Occipital lobe (tissue), 2 donors: ENCODE results near the gene TMEM242. TPM values are rescaled to one million over a fixed set of nuclear protein-coding genes. Genes with fewer than 3 reads are reported as not detected.

Experiments used
- DNase-seq: peaks from one replicate; lab custom pipeline; 2025; lab: John Stamatoyannopoulos, UW
- total RNA-seq: library from RNA; depleted of rRNA; stranded (reverse); fragments of >200 nt; gene quantifications from one replicate; pipeline ENCODE4 v1.2.3, GENCODE V29; 2014

Gene TMEM242
- total RNA-seq, 1 donor from 2014 or later, result 11.1 TPM

DNA sequence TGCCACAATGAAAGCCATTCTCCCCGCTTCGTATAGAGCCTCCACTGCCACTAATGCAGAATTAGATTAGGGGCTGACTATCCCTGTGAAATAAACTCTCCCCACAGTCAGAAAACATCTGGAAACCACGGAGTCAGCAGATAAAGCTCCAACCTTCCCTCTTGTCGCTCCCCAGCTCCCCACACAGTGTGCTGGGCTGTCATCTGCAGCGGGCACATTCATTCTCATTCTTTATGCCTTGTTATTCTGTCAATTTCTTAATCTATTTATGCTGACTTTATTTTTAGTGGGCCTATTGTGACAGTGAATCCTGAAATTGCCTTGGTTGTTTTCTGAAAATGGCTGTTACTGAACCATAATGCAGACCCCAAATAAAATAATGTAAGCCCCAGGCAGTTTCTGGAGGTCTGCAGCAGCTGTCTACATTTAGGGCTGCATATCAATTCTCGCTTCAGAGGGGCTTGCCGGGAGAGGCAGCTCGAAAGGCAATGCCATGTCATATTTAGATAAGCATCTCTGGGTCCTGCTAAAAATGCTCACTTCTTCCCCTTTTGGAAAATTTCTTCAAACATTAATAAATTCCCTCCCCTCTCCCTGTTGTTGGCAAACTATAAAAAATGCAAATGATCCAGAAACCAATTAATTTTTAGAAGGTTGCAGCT, 71.6 kb downstream of the TMEM242 start:
- no peak for DNase-seq

GRCh38 chr6:157249826-157250225, 73.5 kb downstream of the TMEM242 start:
- no peak for DNase-seq

GRCh38 chr6:157248264-157248663, 75.1 kb downstream of the TMEM242 start:
- no peak for DNase-seq

DNA sequence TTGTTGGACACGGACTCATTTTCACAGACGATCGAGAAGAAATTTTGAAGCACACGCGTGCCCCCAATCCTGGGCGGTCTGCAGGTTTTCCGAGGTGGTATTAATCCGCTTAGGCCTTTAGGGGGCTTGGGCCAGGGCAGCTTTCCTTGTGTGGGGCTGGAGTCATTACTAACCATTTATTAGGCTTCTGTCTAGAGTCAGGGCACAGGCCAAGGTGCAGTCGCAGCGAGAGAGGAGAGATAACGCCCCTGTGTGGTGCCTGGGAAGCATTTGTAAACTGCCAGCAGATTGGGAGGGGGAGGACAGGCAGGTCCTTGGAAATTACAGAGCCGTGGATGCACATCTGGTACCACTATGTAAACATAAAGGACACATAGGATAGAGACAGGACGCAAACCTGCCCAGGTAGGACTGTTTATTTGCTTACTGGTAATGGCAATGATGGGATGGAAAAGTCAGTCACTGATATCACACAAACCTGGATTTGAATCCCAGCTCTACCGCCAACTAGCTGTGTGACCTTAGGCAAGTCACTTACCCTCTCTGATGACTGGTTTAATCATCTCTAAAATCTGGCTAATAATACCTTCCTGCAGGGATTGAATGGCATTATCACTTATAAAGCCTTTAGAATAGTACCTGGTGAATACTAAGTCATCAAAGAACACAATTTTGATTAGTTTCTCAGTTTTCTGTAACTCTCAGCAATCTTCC, 76.4 kb downstream of the TMEM242 start:
- no peak for DNase-seq

DNA sequence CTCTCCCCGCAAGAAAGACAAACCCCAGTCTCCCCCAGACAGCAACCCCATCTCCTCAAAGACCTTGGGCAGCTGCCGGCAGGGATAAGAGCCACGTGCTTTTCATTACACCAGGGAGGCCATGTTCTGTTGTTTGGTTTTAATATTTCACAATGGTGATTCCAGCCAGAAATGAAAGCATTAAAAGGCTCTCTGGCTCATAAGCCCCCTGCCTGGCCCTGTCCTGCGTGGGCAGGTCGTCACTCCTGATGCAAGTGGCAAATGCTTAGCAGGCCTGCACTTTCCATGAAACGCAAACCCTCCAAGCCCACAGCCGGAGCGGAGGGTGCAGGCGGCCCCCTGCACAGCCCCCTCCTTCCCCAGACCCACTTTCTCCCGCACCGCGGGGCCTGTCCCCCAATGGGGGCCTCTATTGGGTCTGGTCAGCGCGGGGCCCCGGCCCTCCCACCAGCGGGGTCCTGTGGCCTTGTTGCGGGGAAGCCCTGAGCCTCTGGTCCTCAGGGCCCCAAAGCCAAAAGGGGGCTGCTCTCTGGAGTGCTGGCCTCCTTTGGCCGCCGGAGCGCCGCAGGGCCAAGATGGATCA, 77.2 kb downstream of the TMEM242 start:
- DNase-seq, result no peak

DNA sequence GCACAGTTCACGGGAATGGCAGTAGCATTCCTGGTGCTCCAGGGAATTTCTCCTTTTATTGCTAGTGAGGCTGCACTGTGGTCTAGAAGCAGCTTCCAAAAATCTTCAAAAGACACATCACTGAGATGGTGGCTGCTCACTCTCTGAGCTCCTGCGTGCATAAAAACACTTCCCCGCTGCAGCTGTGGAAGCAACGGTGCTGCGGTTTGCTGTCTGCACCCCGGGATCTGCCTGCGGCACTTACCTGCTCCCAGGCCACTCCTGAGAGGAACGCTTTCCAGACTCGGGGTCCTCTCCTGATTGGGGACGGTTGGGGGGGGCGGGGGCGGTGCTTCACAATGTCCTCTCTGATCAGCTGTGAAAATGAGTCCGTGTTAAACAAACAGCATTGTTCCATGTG, 77.9 kb downstream of the TMEM242 start:
- DNase-seq, result no peak

- DNase-seq, result no peak
Measured at GRCh38 chr6:157244780-157245179, 78.5 kb downstream of the TMEM242 start.

- DNase-seq, result no peak
Measured at GRCh38 chr6:157244175-157244574, 79.1 kb downstream of the TMEM242 start.

GRCh38 chr6:157242791-157243190, 80.5 kb downstream of the TMEM242 start:
- DNase-seq, result no peak

DNA sequence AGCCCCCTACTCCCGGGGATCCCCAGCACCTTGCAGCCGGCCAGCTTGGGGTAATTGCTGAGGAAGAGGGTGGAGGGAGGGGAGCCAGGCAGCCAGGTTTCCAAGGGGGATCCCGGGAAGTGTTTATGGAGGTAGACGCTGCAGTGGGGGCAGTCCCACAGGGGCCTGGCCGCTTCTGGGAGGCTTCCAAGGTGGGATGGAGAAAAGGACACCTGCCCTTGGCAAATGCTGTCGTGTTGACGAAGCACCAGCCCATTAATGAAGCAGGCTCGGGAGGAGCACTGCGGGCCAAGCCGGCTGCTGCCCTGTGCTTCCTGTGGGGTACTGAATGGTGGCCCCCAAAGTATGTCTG, 82.4 kb downstream of the TMEM242 start:
- DNase-seq, result no peak

GRCh38 chr6:157240059-157240959, 83.0 kb downstream of the TMEM242 start:
- DNase-seq, result peak; percentile 62

DNA sequence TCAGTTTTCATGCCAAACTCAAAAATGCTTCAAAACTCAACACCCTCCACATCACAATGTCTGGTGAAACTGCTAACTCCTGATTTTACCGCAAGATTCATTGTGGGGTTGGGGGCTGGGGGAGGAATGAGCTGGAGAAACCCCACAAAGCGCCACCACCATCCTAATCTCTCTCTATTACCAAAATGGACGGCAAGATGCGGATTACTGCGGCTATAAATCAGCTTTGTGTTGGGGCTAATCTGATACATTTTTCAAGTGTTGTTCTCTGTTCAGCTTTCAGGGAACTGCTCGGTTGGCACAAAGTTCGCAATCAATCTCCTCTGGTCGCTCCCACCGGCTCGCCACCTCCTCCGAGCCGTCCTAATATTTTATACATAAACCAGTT, 83.7 kb downstream of the TMEM242 start:
- DNase-seq, result no peak

Other genes with a start within 250 kb of the TMEM242 start
- 14.3 TPM for gene ZDHHC14, start 57.7 kb upstream of the TMEM242 start, total RNA-seq